ENCODE results near the gene SNX14. TPM values are rescaled to one million over a fixed set of nuclear protein-coding genes. Genes with fewer than 3 reads are reported as not detected.

SNX14 gene
- total RNA-seq, 1 experiment from 2014 or later, result 84.8 TPM

DNA sequence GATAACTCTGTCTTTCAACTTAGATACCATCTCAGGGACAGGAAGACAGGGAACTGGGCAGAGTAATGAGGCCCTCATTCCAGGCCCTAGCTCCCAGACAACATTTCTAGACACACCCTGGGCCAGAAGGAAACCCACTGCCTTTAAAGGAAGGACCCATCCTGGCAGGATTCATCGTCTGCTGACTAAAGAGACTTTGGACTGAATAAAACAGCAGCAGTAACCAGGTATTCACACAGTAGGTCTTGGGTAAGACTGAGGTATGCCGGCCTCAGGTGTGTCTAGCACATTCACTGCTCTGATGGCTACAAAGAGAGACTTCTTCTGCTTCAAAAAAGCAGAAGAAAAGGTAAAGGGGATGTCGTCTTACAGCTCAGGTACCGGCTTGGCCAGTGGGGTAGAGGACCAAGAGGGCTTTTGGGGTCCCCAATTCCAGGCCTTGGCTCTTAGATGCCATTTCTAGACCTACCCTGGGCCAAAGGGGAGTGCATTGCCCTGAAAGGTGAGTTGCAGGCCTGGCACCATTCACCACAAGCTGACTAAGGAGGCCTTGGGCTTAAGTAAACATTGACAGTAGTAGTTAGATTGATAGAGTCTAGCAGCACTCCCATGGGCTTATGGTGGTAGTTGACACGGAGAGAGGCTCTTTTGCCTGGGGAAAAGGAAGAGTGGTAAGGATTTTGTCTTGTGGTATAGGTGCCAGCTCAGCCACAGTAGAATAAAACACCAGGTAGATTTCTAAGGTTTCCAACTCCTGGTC is 13.4 kb downstream of the SNX14 start:
- ChIA-PET RAD21 (ENCODE audit: low non-redundant PET in 1 of 2, low total read pairs in 2 of 2, uncharacterized antibody in 2 of 2, unreplicated experiment in 2 of 2) (no interaction called here), POLR2A (no interaction called here), CTCF (no interaction called here)
- Histone ChIP-seq H3K4me2 (ENCODE audit: low read length) (peak overlapping the region; percentile 54), H3K79me2 (ENCODE audit: insufficient read depth, low read length) (peaks cover 88% of the 10 kb centered on the region), H4K20me1 (ENCODE audit: insufficient read depth) (no peaks in the 10 kb centered on the region), H3K9me2 (ENCODE audit: insufficient read depth) (no peaks in the 10 kb centered on the region), H3K36me3 (ENCODE audit: control insufficient read depth in 1 of 2, insufficient read depth in 2 of 2, low read length in 2 of 2) (no peaks in the 10 kb centered on the region), H3K27me3 (ENCODE audit: insufficient read depth, low read length) (no peaks in the 10 kb centered on the region), H3K4me1 (ENCODE audit: control insufficient read depth in 1 of 2, insufficient read depth in 2 of 2, low read length in 2 of 2) (peaks cover 12 to 26% of the 10 kb centered on the region in 2 experiments), H3K9ac (ENCODE audit: low read length) (no peak overlapping the region), H3K4me3 (replicated peaks in 1 of 2; ENCODE audit: low read depth in 1 of 2, low read length in 2 of 2) (no peak overlapping the region), H3K27ac (ENCODE audit: low read depth, low read length) (0 out of 2 replicates have a peak overlapping the region, but pooled peaks have one; percentile 6), H3K9me3 (ENCODE audit: control insufficient read depth in 1 of 2, insufficient read depth in 1 of 2, low read depth in 1 of 2, low read length in 2 of 2) (peaks cover 0 to 5% of the 10 kb centered on the region in 2 experiments; a peak in 1 of 4 replicates), H2AFZ (ENCODE audit: low read depth, low read length, poor library complexity, severe bottlenecking) (no peak overlapping the region)
- peak; percentile 69 for ATAC-seq
- TF ChIP-seq POLR2A (IDR thresholded peaks at IDR 0.05; ENCODE audit: borderline replicate concordance, extremely low read depth, insufficient read depth, insufficient read length) (no peak), TCF7L2 (IDR thresholded peaks at IDR 0.05; ENCODE audit: borderline replicate concordance, extremely low read depth, insufficient read depth, insufficient read length) (no peak), ZFX (IDR thresholded peaks at IDR 0.05) (no peak), CTCF (IDR thresholded peaks at IDR 0.05 in 2 of 3, conservative IDR thresholded peaks at IDR 0.05 in 1 of 3; ENCODE audit: borderline replicate concordance in 1 of 3, insufficient read depth in 1 of 3, low read depth in 2 of 3, low read length in 2 of 3) (no peak), CEBPB (IDR thresholded peaks at IDR 0.05; ENCODE audit: low read depth) (no peak), FOSL1 (IDR thresholded peaks at IDR 0.05; ENCODE audit: low read depth) (no peak), CBX3 (IDR thresholded peaks at IDR 0.05; ENCODE audit: low read depth) (no peak), EGR1 (IDR thresholded peaks at IDR 0.05; ENCODE audit: low read depth) (no peak), EZH2phosphoT487 (IDR thresholded peaks at IDR 0.05; ENCODE audit: borderline replicate concordance) (no peak), ZNF274 (IDR thresholded peaks at IDR 0.05; ENCODE audit: low read depth, low read length) (no peak), REST (IDR thresholded peaks at IDR 0.05; ENCODE audit: low read depth) (no peak), YY1 (IDR thresholded peaks at IDR 0.05; ENCODE audit: extremely low read depth, insufficient replicate concordance, low read depth, low read length) (no peak), SRF (IDR thresholded peaks at IDR 0.05; ENCODE audit: low read depth) (no peak), ATF3 (IDR thresholded peaks at IDR 0.05) (no peak), JUND (IDR thresholded peaks at IDR 0.05) (no peak), RAD21 (IDR thresholded peaks at IDR 0.05; ENCODE audit: low read depth) (no peak), SIN3A (IDR thresholded peaks at IDR 0.05; ENCODE audit: low read depth) (no peak), SP1 (IDR thresholded peaks at IDR 0.05; ENCODE audit: low read depth) (no peak)
- TF ChIP-seq, protein P1, sequence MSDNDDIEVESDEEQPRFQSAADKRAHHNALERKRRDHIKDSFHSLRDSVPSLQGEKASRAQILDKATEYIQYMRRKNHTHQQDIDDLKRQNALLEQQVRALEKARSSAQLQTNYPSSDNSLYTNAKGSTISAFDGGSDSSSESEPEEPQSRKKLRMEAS (IDR thresholded peaks at IDR 0.05), result no peak
- TF ChIP-seq, protein P2, sequence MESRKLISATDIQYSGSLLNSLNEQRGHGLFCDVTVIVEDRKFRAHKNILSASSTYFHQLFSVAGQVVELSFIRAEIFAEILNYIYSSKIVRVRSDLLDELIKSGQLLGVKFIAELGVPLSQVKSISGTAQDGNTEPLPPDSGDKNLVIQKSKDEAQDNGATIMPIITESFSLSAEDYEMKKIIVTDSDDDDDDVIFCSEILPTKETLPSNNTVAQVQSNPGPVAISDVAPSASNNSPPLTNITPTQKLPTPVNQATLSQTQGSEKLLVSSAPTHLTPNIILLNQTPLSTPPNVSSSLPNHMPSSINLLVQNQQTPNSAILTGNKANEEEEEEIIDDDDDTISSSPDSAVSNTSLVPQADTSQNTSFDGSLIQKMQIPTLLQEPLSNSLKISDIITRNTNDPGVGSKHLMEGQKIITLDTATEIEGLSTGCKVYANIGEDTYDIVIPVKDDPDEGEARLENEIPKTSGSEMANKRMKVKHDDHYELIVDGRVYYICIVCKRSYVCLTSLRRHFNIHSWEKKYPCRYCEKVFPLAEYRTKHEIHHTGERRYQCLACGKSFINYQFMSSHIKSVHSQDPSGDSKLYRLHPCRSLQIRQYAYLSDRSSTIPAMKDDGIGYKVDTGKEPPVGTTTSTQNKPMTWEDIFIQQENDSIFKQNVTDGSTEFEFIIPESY (IDR thresholded peaks at IDR 0.05; ENCODE audit: extremely low read depth, insufficient replicate concordance, low read length), result no peak
- BruUV-seq (replicated peaks), result no TSS peak
- DNase-seq (ENCODE audit: low read depth, low spot score), result no peak
- intact Hi-C loops (cut with micrococcal nuclease), result no loop called here
